Activated CD8-positive, alpha-beta memory T cell treated with anti-CD3 and anti-CD28 coated beads, Interleukin-2, amount 50 U/mL, for 1 hour (primary cell): ENCODE results near the gene SPDYE16.
"Not testable (repeated sequence)": the region's sequence is repeated elsewhere in the genome, so short reads cannot be mapped to it uniquely, and the experiment has no call there.

Experiments
- DNase-seq: peaks from one replicate; pipeline ENCODE4 v3.0.0-alpha.2; 2020; ENCODE audit errors: extremely low read depth

SPDYE16 gene

GRCh38 chr7:76543197-76543596 lies at the start of gene SPDYE16:
Gene SPDYE16 (minus strand): TSS chr7:76543297. CDS start chr7:76541459, 1,838 bp downstream.
- not testable (repeated sequence) for DNase-seq

- DNase-seq = not testable (repeated sequence)
Measured at GRCh38 chr7:76592694-76593093, 49.6 kb upstream of the SPDYE16 start.

- not testable (repeated sequence) for DNase-seq
Measured at GRCh38 chr7:76591602-76592304, 48.7 kb upstream of the SPDYE16 start.

- not testable (repeated sequence) for DNase-seq
Measured at GRCh38 chr7:76591033-76591432, 47.9 kb upstream of the SPDYE16 start.

GRCh38 chr7:76588586-76588985 lies 45.5 kb upstream of the SPDYE16 start:
- DNase-seq = not testable (repeated sequence)

GRCh38 chr7:76586585-76587315 lies 43.7 kb upstream of the SPDYE16 start:
- not testable (repeated sequence) for DNase-seq

GRCh38 chr7:76583636-76584281 lies 40.7 kb upstream of the SPDYE16 start:
- DNase-seq = not testable (repeated sequence)

GRCh38 chr7:76582848-76583631 lies 39.9 kb upstream of the SPDYE16 start:
- not testable (repeated sequence) for DNase-seq

- not testable (repeated sequence) for DNase-seq
Measured at GRCh38 chr7:76575919-76576655, 33.0 kb upstream of the SPDYE16 start.

GRCh38 chr7:76575431-76575830 lies 32.3 kb upstream of the SPDYE16 start:
- not testable (repeated sequence) for DNase-seq

GRCh38 chr7:76572296-76572695 lies 29.2 kb upstream of the SPDYE16 start:
- DNase-seq = not testable (repeated sequence)

- DNase-seq = not testable (repeated sequence)
Measured at GRCh38 chr7:76570324-76570775, 27.3 kb upstream of the SPDYE16 start.

- not testable (repeated sequence) for DNase-seq
Measured at GRCh38 chr7:76568742-76569141, 25.6 kb upstream of the SPDYE16 start.

GRCh38 chr7:76567753-76568152 lies 24.7 kb upstream of the SPDYE16 start:
- not testable (repeated sequence) for DNase-seq

- DNase-seq = not testable (repeated sequence)
Measured at GRCh38 chr7:76567311-76567710, 24.2 kb upstream of the SPDYE16 start.

- not testable (repeated sequence) for DNase-seq
Measured at GRCh38 chr7:76565001-76565400, 21.9 kb upstream of the SPDYE16 start.

- DNase-seq = not testable (repeated sequence)
Measured at GRCh38 chr7:76561342-76561741, 18.2 kb upstream of the SPDYE16 start.

GRCh38 chr7:76560157-76560556 lies 17.1 kb upstream of the SPDYE16 start:
- DNase-seq = not testable (repeated sequence)

GRCh38 chr7:76559685-76560084 lies 16.6 kb upstream of the SPDYE16 start:
- not testable (repeated sequence) for DNase-seq

GRCh38 chr7:76551992-76552391 lies 8.9 kb upstream of the SPDYE16 start:
- DNase-seq = not testable (repeated sequence)

GRCh38 chr7:76549855-76550248 lies 6.8 kb upstream of the SPDYE16 start:
- DNase-seq = not testable (repeated sequence)
